Neural cell (in vitro differentiated cells): ENCODE measurements around the gene ARMH3. TPM values are rescaled to one million over a fixed set of nuclear protein-coding genes. Genes with fewer than 3 reads are reported as not detected.

Source experiments
- H2AFZ ChIP-seq: fragments of 200-600, 300-800 bp; sonication (generic), shearing (Covaris generic); 2 replicates; pipeline ENCODE4 v1.6.0; 2014; ENCODE audit warnings: low read depth, mild to moderate bottlenecking, antibody characterized with exemption, low read length, moderate library complexity
- H3F3A ChIP-seq: fragments of 200-600 bp; shearing (Covaris generic); 2 replicates; pipeline ENCODE4 v1.6.1; 2016; ENCODE audit warnings: mild to moderate bottlenecking, moderate library complexity, mixed read lengths, antibody characterized with exemption, low read length; ENCODE audit not compliant: insufficient read depth, poor library complexity, severe bottlenecking
- H3K27ac ChIP-seq: fragments of 200-600, 300-800 bp; sonication (generic), shearing (Covaris generic); 2 replicates; pipeline ENCODE4 v1.5.1; 2014; ENCODE audit warnings: mild to moderate bottlenecking, low read length, moderate library complexity
- H3K27me3 ChIP-seq: fragments of 300-800, 200-600 bp; sonication (generic), shearing (Covaris generic); 2 replicates; pipeline ENCODE4 v1.6.0; 2014; ENCODE audit warnings: mild to moderate bottlenecking, low read depth, low read length, moderate library complexity; ENCODE audit not compliant: insufficient read depth
- H3K36me3 ChIP-seq: fragments of 300-800, 200-600 bp; sonication (generic), shearing (Covaris generic); 2 replicates; pipeline ENCODE4 v1.5.1; 2014; ENCODE audit warnings: mild to moderate bottlenecking, antibody characterized with exemption, low read length, moderate library complexity; ENCODE audit not compliant: insufficient read depth
- H3K4me2 ChIP-seq: fragments of 300-800, 200-600 bp; sonication (generic), shearing (Covaris generic); 2 replicates; pipeline ENCODE4 v1.6.0; 2014; ENCODE audit warnings: mild to moderate bottlenecking, low read length
- H3K4me3 ChIP-seq: fragments of 300-800, 200-600 bp; sonication (generic), shearing (Covaris generic); 2 replicates; pipeline ENCODE4 v1.5.1; 2014; ENCODE audit warnings: mild to moderate bottlenecking, low read length, moderate library complexity
- H3K79me2 ChIP-seq: fragments of 200-600 bp; shearing (Covaris generic); replicated peaks from 2 replicates; pipeline ENCODE4 v1.6.0; 2014; ENCODE audit warnings: mild to moderate bottlenecking, low read length, moderate library complexity; ENCODE audit not compliant: insufficient read depth
- H3K9ac ChIP-seq: fragments of 300-800, 200-600 bp; sonication (generic), shearing (Covaris generic); 2 replicates; pipeline ENCODE4 v1.6.1; 2016; ENCODE audit warnings: mild to moderate bottlenecking, low read length, mixed read lengths
- H3K9me2 ChIP-seq: fragments of 200-600 bp; shearing (Covaris generic); 2 replicates; pipeline ENCODE4 v1.6.1; 2016; ENCODE audit warnings: mild to moderate bottlenecking, low read length, mixed read lengths; ENCODE audit not compliant: insufficient read depth
- H3K9me3 ChIP-seq: fragments of 200-600, 300-800 bp; sonication (generic), shearing (Covaris generic); 2 replicates; pipeline ENCODE4 v1.6.1; 2016; ENCODE audit warnings: mild to moderate bottlenecking, mixed run types, low read length, moderate library complexity, mixed read lengths
- H4K20me1 ChIP-seq: fragments of 200-600 bp; shearing (Covaris generic); 2 replicates; pipeline ENCODE4 v1.6.1; 2016; ENCODE audit warnings: mild to moderate bottlenecking, mixed run types; ENCODE audit not compliant: insufficient read depth
- CTCF ChIP-seq: fragments of 450-650 bp; IDR thresholded peaks from 2 replicates; pipeline ENCODE4 v1.5.1; 2014; ENCODE audit warnings: antibody characterized with exemption, mild to moderate bottlenecking, moderate library complexity; ENCODE audit not compliant: poor library complexity, severe bottlenecking
- EP300 ChIP-seq: fragments of 450-650 bp; conservative IDR thresholded peaks from 2 replicates; pipeline ENCODE4 v1.6.1; 2014; ENCODE audit warnings: antibody characterized with exemption, mild to moderate bottlenecking, moderate library complexity; ENCODE audit not compliant: poor library complexity, severe bottlenecking
- EZH2 ChIP-seq: fragments of 200-600, 300-800 bp; shearing (Covaris generic), sonication (generic); IDR thresholded peaks from 2 replicates; pipeline ENCODE4 v1.6.1; 2014; ENCODE audit warnings: antibody characterized with exemption, low read length, borderline replicate concordance, mild to moderate bottlenecking; ENCODE audit not compliant: insufficient read depth, poor library complexity, severe bottlenecking
- MXI1 ChIP-seq: fragments of 450-650 bp; conservative IDR thresholded peaks from 2 replicates; pipeline ENCODE4 v1.6.1; 2014; ENCODE audit warnings: antibody characterized with exemption, mild to moderate bottlenecking; ENCODE audit not compliant: poor library complexity, severe bottlenecking
- POLR2AphosphoS5 ChIP-seq: IDR thresholded peaks from 2 replicates; pipeline ENCODE4 v1.6.1; 2012
- RAD21 ChIP-seq: fragments of 450-650 bp; conservative IDR thresholded peaks from 2 replicates; pipeline ENCODE4 v1.6.1; 2014; ENCODE audit warnings: antibody characterized with exemption, mild to moderate bottlenecking, moderate library complexity
- REST ChIP-seq: IDR thresholded peaks from 2 replicates; pipeline ENCODE4 v1.6.1; 2012; ENCODE audit warnings: borderline replicate concordance
- SMC3 ChIP-seq: fragments of 450-650 bp; conservative IDR thresholded peaks from 2 replicates; pipeline ENCODE4 v1.6.1; 2014; ENCODE audit warnings: antibody characterized with exemption, mild to moderate bottlenecking, moderate library complexity; ENCODE audit not compliant: poor library complexity
- TAF1 ChIP-seq: IDR thresholded peaks from 2 replicates; pipeline ENCODE4 v1.6.1; 2012; ENCODE audit warnings: low read depth
- polyA plus RNA-seq: library from polyadenylated mRNA; depleted of rRNA; stranded (reverse); fragments of >200 nt; gene quantifications from 2 replicates; pipeline ENCODE4 v1.2.3, GENCODE V29; 2014

The ARMH3 gene
- polyA plus RNA-seq, 1 donor from 2014 or later = 13.4 TPM

GRCh38 chr10:102010961-102011360, 45.0 kb downstream of the ARMH3 start:
- no peaks in the 10 kb centered on the region for H3K9me2 ChIP-seq
- no peak overlapping the region for H3K4me3 ChIP-seq
- no peak overlapping the region for H3K27ac ChIP-seq
- no peak overlapping the region for H2AFZ ChIP-seq
- H3K36me3 ChIP-seq = no peaks in the 10 kb centered on the region
- no peak overlapping the region for H3K9ac ChIP-seq
- H3K9me3 ChIP-seq = no peaks in the 10 kb centered on the region
- H3K4me2 ChIP-seq = no peak overlapping the region
- TF ChIP-seq RAD21 (no peak), POLR2AphosphoS5 (no peak), CTCF (no peak), REST (no peak), MXI1 (no peak), SMC3 (no peak), EZH2 (no peak), TAF1 (no peak), EP300 (no peak)
- H3K79me2 ChIP-seq = no peaks in the 10 kb centered on the region
- no peaks in the 10 kb centered on the region for H3F3A ChIP-seq
- H3K27me3 ChIP-seq = no peaks in the 10 kb centered on the region
- no peaks in the 10 kb centered on the region for H4K20me1 ChIP-seq

- H3K9me3 ChIP-seq = no peaks in the 10 kb centered on the region
- no peaks in the 10 kb centered on the region for H3K9me2 ChIP-seq
- H3K4me3 ChIP-seq = no peak overlapping the region
- TF ChIP-seq MXI1 (peak; percentile 35), RAD21 (peak; percentile 97), CTCF (peak; percentile 94), TAF1 (no peak), SMC3 (peak; percentile 97), POLR2AphosphoS5 (no peak)
- no peak overlapping the region for H3K4me2 ChIP-seq
- H3K79me2 ChIP-seq = no peaks in the 10 kb centered on the region
- no peak overlapping the region for H2AFZ ChIP-seq
- H3K36me3 ChIP-seq = no peaks in the 10 kb centered on the region
- H3K9ac ChIP-seq = no peak overlapping the region
- no peaks in the 10 kb centered on the region for H3F3A ChIP-seq
- no peaks in the 10 kb centered on the region for H3K27me3 ChIP-seq
- H3K27ac ChIP-seq = no peak overlapping the region
- no peaks in the 10 kb centered on the region for H4K20me1 ChIP-seq
Measured at GRCh38 chr10:102009801-102010425, 46.1 kb downstream of the ARMH3 start.
